Measurements from ENCODE around the gene NCKAP5. TPM values are rescaled to one million over a fixed set of nuclear protein-coding genes. Genes with fewer than 3 reads are reported as not detected.

Gene NCKAP5
- total and polyA plus RNA-seq, 4 donors = 2.3 to 20.2 (median 8.1) TPM

GRCh38 chr2:133420788-133421187 is 147.5 kb downstream of the NCKAP5 start:
- ATAC-seq (ENCODE audit: insufficient read depth, low FRiP score) (no peak), DNase-seq (no peak)
- Histone ChIP-seq H3K36me3 (ENCODE audit: control insufficient read depth in 4 of 4, insufficient read depth in 4 of 4, low read length in 4 of 4) (no peaks in the 10 kb centered on the region), H3K9me3 (ENCODE audit: control insufficient read depth in 4 of 4, insufficient read depth in 3 of 4, low read length in 3 of 4) (no peaks in the 10 kb centered on the region), H3K4me3 (no peak overlapping the region), H3K4me1 (ENCODE audit: control insufficient read depth in 5 of 5, insufficient read depth in 5 of 5, low read length in 5 of 5) (peaks cover 2 to 64% (median 22%) of the 10 kb centered on the region in 5 donors), H3K9ac (ENCODE audit: insufficient read depth in 1 of 2, low read length in 2 of 2) (no peak overlapping the region), H3K27ac (ENCODE audit: low read depth in 1 of 2, low read length in 1 of 2) (no peak overlapping the region), H3K27me3 (ENCODE audit: control insufficient read depth in 3 of 3, insufficient read depth in 3 of 3, low read length in 2 of 3) (no peaks in the 10 kb centered on the region)
- TF ChIP-seq CTCF (IDR thresholded peaks at IDR 0.05; ENCODE audit: control extremely low read depth, extremely low read depth) = no peak
- WGBS, 2 donors = 79 to 80% methylated on average over 6 of the region's 6 CpGs

DNA sequence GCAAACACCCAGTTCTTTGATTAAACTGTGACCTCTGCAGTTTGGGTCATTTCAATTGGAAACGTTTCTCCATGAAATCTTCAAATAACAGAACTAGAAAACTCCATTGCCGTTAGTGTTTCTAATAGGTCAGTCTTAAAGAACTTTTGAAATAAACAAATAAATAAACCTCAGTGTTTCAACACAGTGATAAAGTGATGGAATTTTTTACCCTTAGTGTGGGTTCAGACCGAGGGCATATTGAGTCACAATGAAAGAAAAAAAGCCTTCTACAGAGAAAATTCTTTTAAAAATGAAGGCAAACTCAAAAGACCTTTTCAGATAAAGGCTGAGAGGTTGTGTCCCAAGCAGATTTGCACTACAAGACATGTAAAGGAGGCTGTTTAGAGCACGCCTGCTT is 149.6 kb downstream of the NCKAP5 start:
- Histone ChIP-seq H3K27ac (ENCODE audit: low read depth in 1 of 2, low read length in 1 of 2) (no peak overlapping the region), H3K9me3 (ENCODE audit: control insufficient read depth in 4 of 4, insufficient read depth in 3 of 4, low read length in 3 of 4) (no peaks in the 10 kb centered on the region), H3K27me3 (ENCODE audit: control insufficient read depth in 3 of 3, insufficient read depth in 3 of 3, low read length in 2 of 3) (no peaks in the 10 kb centered on the region), H3K4me1 (ENCODE audit: control insufficient read depth in 5 of 5, insufficient read depth in 5 of 5, low read length in 5 of 5) (peaks cover 2 to 69% (median 22%) of the 10 kb centered on the region in 5 donors), H3K4me3 (no peak overlapping the region), H3K9ac (ENCODE audit: insufficient read depth in 1 of 2, low read length in 2 of 2) (no peak overlapping the region), H3K36me3 (ENCODE audit: control insufficient read depth in 4 of 4, insufficient read depth in 4 of 4, low read length in 4 of 4) (no peaks in the 10 kb centered on the region)
- TF ChIP-seq CTCF (IDR thresholded peaks at IDR 0.05; ENCODE audit: control extremely low read depth, extremely low read depth) = no peak
- ATAC-seq (ENCODE audit: insufficient read depth, low FRiP score) (no peak), DNase-seq (peak in 2 of 3 donors; percentile 70 to 77)
- 64 to 76% methylated on average over 4 of the region's 4 CpGs for WGBS, 2 donors

- no peak overlapping the region for H3K9ac ChIP-seq (ENCODE audit: insufficient read depth in 1 of 2, low read length in 2 of 2)
- H3K27me3 ChIP-seq (ENCODE audit: control insufficient read depth in 3 of 3, insufficient read depth in 3 of 3, low read length in 2 of 3) = no peaks in the 10 kb centered on the region
- no peak for TF ChIP-seq CTCF (IDR thresholded peaks at IDR 0.05; ENCODE audit: control extremely low read depth, extremely low read depth)
- ATAC-seq (ENCODE audit: insufficient read depth, low FRiP score) (no peak), DNase-seq (no peak)
- H3K27ac ChIP-seq (ENCODE audit: low read depth in 1 of 2, low read length in 1 of 2) = no peak overlapping the region
- H3K36me3 ChIP-seq (ENCODE audit: control insufficient read depth in 4 of 4, insufficient read depth in 4 of 4, low read length in 4 of 4) = no peaks in the 10 kb centered on the region
- peaks cover 2 to 62% (median 22%) of the 10 kb centered on the region in 5 donors for H3K4me1 ChIP-seq (ENCODE audit: control insufficient read depth in 5 of 5, insufficient read depth in 5 of 5, low read length in 5 of 5)
- no peaks in the 10 kb centered on the region for H3K9me3 ChIP-seq (ENCODE audit: control insufficient read depth in 4 of 4, insufficient read depth in 3 of 4, low read length in 3 of 4)
- H3K4me3 ChIP-seq = no peak overlapping the region
- 64 to 66% methylated on average over 2 of the region's 2 CpGs for WGBS, 2 donors
Observed at GRCh38 chr2:133418021-133418420, 150.2 kb downstream of the NCKAP5 start.

DNA sequence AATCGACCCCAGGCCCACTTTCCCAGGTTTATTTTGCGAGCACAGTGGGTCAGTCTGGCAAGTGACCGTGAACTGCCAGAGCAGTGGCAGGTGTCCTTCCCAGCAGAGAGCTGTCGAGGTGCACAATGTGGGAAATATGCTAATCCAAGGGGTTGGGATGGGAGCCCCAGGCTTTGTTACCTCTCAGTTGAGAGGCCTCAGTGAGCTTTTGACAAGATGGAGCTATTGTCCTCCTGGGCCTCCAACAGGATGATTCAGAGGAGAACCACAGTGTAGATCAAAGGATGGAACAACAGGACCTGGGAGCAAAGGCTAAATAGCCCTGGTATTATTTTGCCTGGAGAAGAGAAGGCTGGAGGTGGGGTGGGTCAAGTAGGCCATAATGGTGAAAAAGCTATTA is 150.8 kb downstream of the NCKAP5 start:
- H3K27me3 ChIP-seq (ENCODE audit: control insufficient read depth in 3 of 3, insufficient read depth in 3 of 3, low read length in 2 of 3) = no peaks in the 10 kb centered on the region
- no peak overlapping the region for H3K4me3 ChIP-seq
- no peak overlapping the region for H3K9ac ChIP-seq (ENCODE audit: insufficient read depth in 1 of 2, low read length in 2 of 2)
- peaks cover 2 to 56% (median 22%) of the 10 kb centered on the region in 5 donors for H3K4me1 ChIP-seq (ENCODE audit: control insufficient read depth in 5 of 5, insufficient read depth in 5 of 5, low read length in 5 of 5)
- H3K27ac ChIP-seq (ENCODE audit: low read depth in 1 of 2, low read length in 1 of 2) = no peak overlapping the region
- DNase-seq (no peak), ATAC-seq (ENCODE audit: insufficient read depth, low FRiP score) (no peak)
- H3K9me3 ChIP-seq (ENCODE audit: control insufficient read depth in 4 of 4, insufficient read depth in 3 of 4, low read length in 3 of 4) = no peaks in the 10 kb centered on the region
- no peaks in the 10 kb centered on the region for H3K36me3 ChIP-seq (ENCODE audit: control insufficient read depth in 4 of 4, insufficient read depth in 4 of 4, low read length in 4 of 4)
- WGBS, 2 donors = 77 to 87% methylated on average over 4 of the region's 4 CpGs
- TF ChIP-seq CTCF (IDR thresholded peaks at IDR 0.05; ENCODE audit: control extremely low read depth, extremely low read depth) = no peak

Measured in lung (tissue), 12 donors.